WTC11 (cell line): Measurements from ENCODE around the gene ABHD11. TPM values are rescaled to one million over a fixed set of nuclear protein-coding genes. Genes with fewer than 3 reads are reported as not detected.

ENCODE experiments used
- ATAC-seq: fragments of 200-7000 bp; cut with Tn5 transposase; 2 replicates; pipeline ENCODE4 v1.10.0; 2021; ENCODE audit warnings: mild to moderate bottlenecking, moderate library complexity
- CTCF ChIA-PET: fragments of 300-600 bp; sonication (Branson Sonifier 250); formaldehyde crosslinking; loops from one replicate; lab custom pipeline; 2021; ENCODE audit warnings: antibody characterized with exemption; lab: Charles Lee
- POLR2A ChIA-PET: fragments of 350-600 bp; sonication (Branson Sonifier 250); formaldehyde crosslinking; loops from one replicate; lab custom pipeline; 2021; ENCODE audit warnings: antibody characterized with exemption; lab: Charles Lee
- DNase-seq: peaks from one replicate; pipeline ENCODE4 v3.0.0; 2021; ENCODE audit warnings: low spot score
- H3K27ac Mint-ChIP-seq: 2 replicates; pipeline ENCODE4 v1.8.0; 2021; ENCODE audit warnings: mixed read lengths
- H3K27me3 Mint-ChIP-seq: 2 replicates; pipeline ENCODE4 v1.8.0; 2021; ENCODE audit warnings: low read depth, mild to moderate bottlenecking, moderate library complexity, mixed read lengths
- H3K36me3 Mint-ChIP-seq: 2 replicates; pipeline ENCODE4 v1.8.0; 2021; ENCODE audit warnings: mixed read lengths
- H3K4me1 Mint-ChIP-seq: 2 replicates; pipeline ENCODE4 v1.8.0; 2022; ENCODE audit warnings: mixed read lengths
- H3K4me3 Mint-ChIP-seq: 2 replicates; pipeline ENCODE4 v1.8.0; 2021; ENCODE audit warnings: mild to moderate bottlenecking, moderate library complexity, mixed read lengths
- H3K9me3 Mint-ChIP-seq: 2 replicates; pipeline ENCODE4 v1.8.0; 2021; ENCODE audit warnings: mixed read lengths
- ATF1 ChIP-seq: sonication (generic); formaldehyde crosslinking; IDR thresholded peaks from 2 replicates; pipeline ENCODE4 v1.8.1; 2023; ENCODE audit warnings: mild to moderate bottlenecking, moderate library complexity, missing genetic modification reagents
- ATF6 ChIP-seq: sonication (generic); formaldehyde crosslinking; IDR thresholded peaks from 2 replicates; pipeline ENCODE4 v1.8.1; 2023; ENCODE audit warnings: mild to moderate bottlenecking, missing genetic modification reagents
- ERG ChIP-seq: fragments of 250-450 bp; sonication (Bioruptor Pico); IDR thresholded peaks from 2 replicates; pipeline ENCODE4 v1.8.0; 2021; ENCODE audit warnings: mild to moderate bottlenecking
- FOXP1 ChIP-seq: sonication (generic); formaldehyde crosslinking; IDR thresholded peaks from 2 replicates; pipeline ENCODE4 v1.8.0; 2022; ENCODE audit warnings: missing genetic modification reagents, mild to moderate bottlenecking, moderate library complexity, borderline replicate concordance
- GTF2I ChIP-seq: fragments of 250-450 bp; sonication (Bioruptor Pico); conservative IDR thresholded peaks from 2 replicates; pipeline ENCODE4 v1.4.0; 2021; ENCODE audit warnings: mild to moderate bottlenecking
- HMGXB4 ChIP-seq: sonication (generic); formaldehyde crosslinking; IDR thresholded peaks from 2 replicates; pipeline ENCODE4 v1.8.1; 2023; ENCODE audit warnings: mild to moderate bottlenecking, moderate library complexity, missing genetic modification reagents
- JAZF1 ChIP-seq: fragments of 250-450 bp; sonication (Bioruptor Pico); IDR thresholded peaks from 2 replicates; pipeline ENCODE4 v1.9.0; 2021; ENCODE audit warnings: moderate library complexity, mild to moderate bottlenecking, inconsistent platforms
- NR1H2 ChIP-seq: sonication (generic); formaldehyde crosslinking; IDR thresholded peaks from 2 replicates; pipeline ENCODE4 v1.9.0; 2021; ENCODE audit warnings: mild to moderate bottlenecking, moderate library complexity, missing genetic modification reagents
- PREB ChIP-seq: sonication (generic); formaldehyde crosslinking; IDR thresholded peaks from 2 replicates; pipeline ENCODE4 v1.8.1; 2022; ENCODE audit warnings: mild to moderate bottlenecking, missing genetic modification reagents, moderate library complexity, borderline replicate concordance
- SMAD4 ChIP-seq: sonication (generic); formaldehyde crosslinking; IDR thresholded peaks from 2 replicates; pipeline ENCODE4 v1.8.0; 2022; ENCODE audit warnings: mild to moderate bottlenecking, missing genetic modification reagents
- SOX15 ChIP-seq: fragments of 250-450 bp; sonication (Bioruptor Pico); IDR thresholded peaks from 2 replicates; pipeline ENCODE4 v1.9.0; 2021; ENCODE audit warnings: mild to moderate bottlenecking
- SP1 ChIP-seq: sonication (generic); formaldehyde crosslinking; conservative IDR thresholded peaks from 2 replicates; pipeline ENCODE4 v1.8.1; 2022; ENCODE audit warnings: missing genetic modification reagents
- STAT6 ChIP-seq: sonication (generic); formaldehyde crosslinking; conservative IDR thresholded peaks from 2 replicates; pipeline ENCODE4 v1.8.1; 2023; ENCODE audit warnings: mild to moderate bottlenecking, low read depth, missing genetic modification reagents, moderate library complexity
- ZNF219 ChIP-seq: sonication (generic); formaldehyde crosslinking; IDR thresholded peaks from 2 replicates; pipeline ENCODE4 v1.8.0; 2023; ENCODE audit warnings: missing genetic modification reagents, mild to moderate bottlenecking, borderline replicate concordance
- ZNF396 ChIP-seq: fragments of 250-450 bp; sonication (Bioruptor Pico); IDR thresholded peaks from 2 replicates; pipeline ENCODE4 v1.8.0; 2021; ENCODE audit warnings: mild to moderate bottlenecking, moderate library complexity, borderline replicate concordance
- ZNF512 ChIP-seq: sonication (generic); formaldehyde crosslinking; IDR thresholded peaks from 2 replicates; pipeline ENCODE4 v1.8.1; 2022; ENCODE audit warnings: missing genetic modification reagents, borderline replicate concordance
- ZNF532 ChIP-seq: fragments of 250-450 bp; sonication (Bioruptor Pico); IDR thresholded peaks from 2 replicates; pipeline ENCODE4 v1.9.0; 2021; ENCODE audit warnings: mild to moderate bottlenecking, borderline replicate concordance
- ZNF671 ChIP-seq: fragments of 250-450 bp; sonication (Bioruptor Pico); IDR thresholded peaks from 2 replicates; pipeline ENCODE4 v1.8.0; 2021; ENCODE audit warnings: mild to moderate bottlenecking
- total RNA-seq: library from RNA; stranded (reverse); gene quantifications from 3 replicates; pipeline ENCODE4 v1.2.3, GENCODE V29; 2021

Gene ABHD11
- total RNA-seq, 1 experiment from 2014 or later: 23.8 TPM

- H3K4me1 Mint-ChIP-seq: peaks cover 12% of the 10 kb centered on the region
- TF ChIP-seq ZNF512 (CRISPR knock-in tag): peak; percentile 90; the same call in 1 of the 2 replicates
- no peak for TF ChIP-seq ATF1
- POLR2A ChIA-PET: interaction anchor here (1.0 to 1.3 kb wide), 2 partner anchors 20 to 24 kb away, joined by 3 read pairs; partner anchors contain the start of gene ABHD11
These were observed 24.0 kb upstream of the ABHD11 start for GRCh38 chr7:73762659-73762999.

GRCh38 chr7:73761854-73762658 is 23.5 kb upstream of the ABHD11 start:
- ChIA-PET CTCF (no interaction called here), POLR2A (interaction anchor here (0.9 to 1.3 kb wide), 3 partner anchors 8 to 24 kb away, joined by 3 to 4 read pairs (median 3); partner anchors contain the start of genes ABHD11 and CLDN3)
- no peak overlapping the region for H3K4me3 Mint-ChIP-seq
- no peaks in the 10 kb centered on the region for H3K9me3 Mint-ChIP-seq
- H3K27me3 Mint-ChIP-seq: no peaks in the 10 kb centered on the region
- peaks cover 12% of the 10 kb centered on the region for H3K4me1 Mint-ChIP-seq
- peak; percentile 45 for DNase-seq
- H3K27ac Mint-ChIP-seq: no peak overlapping the region
- no peaks in the 10 kb centered on the region for H3K36me3 Mint-ChIP-seq
- peak; percentile 98 for ATAC-seq
- no peak for TF ChIP-seq ATF6 (CRISPR knock-in tag)
- no peak for TF ChIP-seq ZNF219 (CRISPR knock-in tag)
- TF ChIP-seq SP1 (CRISPR knock-in tag): no peak
- no peak for TF ChIP-seq FOXP1 (CRISPR knock-in tag)
- no peak for TF ChIP-seq ZNF671 (CRISPR knock-in tag)
- no peak for TF ChIP-seq SMAD4 (CRISPR knock-in tag)
- TF ChIP-seq HMGXB4 (CRISPR knock-in tag): no peak
- no peak for TF ChIP-seq ZNF396 (CRISPR knock-in tag)
- no peak for TF ChIP-seq GTF2I (CRISPR knock-in tag)
- no peak for TF ChIP-seq STAT6 (CRISPR knock-in tag)
- TF ChIP-seq PREB: no peak
- TF ChIP-seq ERG (CRISPR knock-in tag): no peak
- no peak for TF ChIP-seq SOX15
- no peak for TF ChIP-seq JAZF1 (CRISPR knock-in tag)
- TF ChIP-seq ZNF532: no peak
- no peak for TF ChIP-seq NR1H2 (CRISPR knock-in tag)

More at GRCh38 chr7:73762659-73762999, 24.0 kb upstream of the ABHD11 start:
- Mint-ChIP-seq H3K36me3 (no peaks in the 10 kb centered on the region), H3K27ac (no peak overlapping the region), H3K27me3 (no peaks in the 10 kb centered on the region), H3K9me3 (no peaks in the 10 kb centered on the region), H3K4me3 (no peak overlapping the region)
- ATAC-seq (no peak), DNase-seq (no peak)
- CTCF ChIA-PET: no interaction called here
